HG03025 (cell line): ENCODE measurements around the gene PPP2R2C.

ENCODE experiments used
- ATAC-seq: cut with Tn5 transposase; IDR thresholded peaks from one replicate; pipeline ENCODE4 v1.9.1; 2021; ENCODE audit warnings: mild to moderate bottlenecking, moderate library complexity; ENCODE audit not compliant: unreplicated experiment, low FRiP score

Gene PPP2R2C

DNA sequence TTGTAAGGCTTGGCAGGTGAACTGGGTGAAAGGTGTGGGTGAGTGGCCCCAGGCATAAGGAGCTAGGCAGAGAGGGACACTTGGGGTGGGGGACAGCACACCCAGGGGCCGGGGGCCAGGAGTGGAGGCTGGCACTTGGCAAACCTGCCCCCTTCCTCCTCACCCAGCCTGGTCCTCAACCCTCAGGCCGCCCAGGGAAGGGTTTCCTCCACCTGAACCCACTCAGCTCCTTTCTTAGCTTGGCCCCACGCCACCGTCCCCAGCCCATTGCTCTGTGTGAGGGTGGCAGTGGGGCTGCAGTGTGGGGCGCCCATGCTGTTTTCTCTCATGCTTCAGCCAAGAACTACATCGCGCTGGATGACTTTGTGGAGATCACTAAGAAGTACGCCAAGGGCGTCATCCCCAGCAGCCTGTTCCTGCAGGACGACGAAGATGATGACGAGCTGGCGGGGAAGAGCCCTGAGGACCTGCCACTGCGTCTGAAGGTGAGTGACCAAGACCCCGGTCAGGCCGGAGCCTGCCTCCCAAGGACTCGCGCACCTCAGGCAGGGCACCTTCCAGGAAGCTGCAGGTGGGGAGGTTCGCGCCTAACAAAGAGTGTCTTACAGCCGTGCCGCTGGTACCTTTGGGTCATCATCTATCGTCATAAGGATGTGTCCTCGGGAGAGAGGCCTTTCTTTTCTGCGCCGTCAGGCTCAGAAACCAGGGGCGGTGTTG, 177.6 kb downstream of the PPP2R2C start:
- no peak for ATAC-seq

DNA sequence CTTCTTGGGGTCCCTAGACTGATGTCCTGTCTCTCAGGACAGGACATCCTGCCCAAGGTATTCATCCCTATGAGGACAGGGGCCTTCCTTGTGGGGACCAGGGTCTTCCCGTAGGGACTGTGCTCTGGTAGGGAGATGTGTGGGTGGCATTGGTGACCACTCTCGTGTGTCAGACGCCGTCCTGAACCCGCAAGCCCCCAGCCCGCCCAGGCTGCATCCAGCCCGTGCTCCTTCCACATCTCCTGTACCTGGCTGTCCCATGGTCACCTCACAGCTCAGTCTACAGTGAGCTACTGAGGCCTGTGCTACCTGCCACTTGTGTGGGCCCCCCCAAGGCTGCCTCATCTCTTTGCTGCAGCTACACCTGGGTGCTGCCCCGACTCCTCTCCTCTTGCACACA, 178.8 kb downstream of the PPP2R2C start:
- ATAC-seq = no peak

DNA sequence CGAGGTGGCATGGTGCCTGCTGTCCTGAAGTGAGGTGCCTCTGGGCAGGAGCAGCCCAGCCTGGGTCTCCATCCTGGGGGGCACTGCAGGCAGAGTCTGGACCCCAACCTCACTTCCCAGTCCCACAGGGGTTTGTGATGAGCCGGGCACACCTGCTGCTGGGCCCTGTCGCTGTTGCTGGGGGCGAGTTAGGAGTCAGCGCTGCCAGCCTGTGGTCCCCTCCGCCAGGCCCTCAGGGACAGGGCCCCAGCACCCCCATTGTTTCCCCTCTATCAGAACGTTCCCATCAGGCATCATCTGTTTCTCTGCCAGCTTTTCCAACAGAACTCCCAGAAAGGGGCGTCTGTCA, 179.3 kb downstream of the PPP2R2C start:
- ATAC-seq = no peak

DNA sequence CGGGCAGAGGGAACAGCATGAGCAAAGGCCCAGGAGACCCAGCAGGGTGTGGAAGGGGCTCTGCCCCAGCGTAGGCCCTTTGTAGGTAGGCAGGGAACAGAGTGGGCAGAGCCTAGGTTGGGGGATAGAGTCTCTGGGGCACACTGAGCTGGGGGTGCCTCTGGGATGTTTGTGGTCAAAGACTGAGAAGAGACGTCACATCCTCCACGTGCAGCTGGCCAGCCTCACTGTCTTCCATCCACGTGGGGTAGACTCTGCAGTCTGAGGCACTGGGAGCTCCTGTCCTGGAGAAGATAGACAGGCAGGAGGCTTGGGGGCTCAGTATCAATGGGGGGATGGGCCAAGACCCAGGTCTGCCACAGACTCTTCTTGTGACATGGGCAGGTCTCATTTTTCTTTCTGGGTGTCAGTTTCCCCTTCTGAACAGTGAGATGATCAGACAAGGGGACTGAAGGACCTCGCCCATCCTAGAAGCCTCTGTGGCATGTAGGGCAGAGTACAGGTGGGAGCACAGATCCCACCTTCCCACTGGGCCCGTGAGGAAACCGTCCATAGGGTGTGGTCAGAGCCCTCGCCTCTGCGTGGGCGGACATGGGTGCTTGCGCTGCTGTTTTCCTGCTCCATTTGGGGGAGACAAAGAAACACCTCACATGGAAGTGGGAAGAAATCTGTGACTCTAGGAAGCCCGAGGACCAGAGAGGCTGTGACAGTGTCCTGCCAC, 179.9 kb downstream of the PPP2R2C start:
- no peak for ATAC-seq

DNA sequence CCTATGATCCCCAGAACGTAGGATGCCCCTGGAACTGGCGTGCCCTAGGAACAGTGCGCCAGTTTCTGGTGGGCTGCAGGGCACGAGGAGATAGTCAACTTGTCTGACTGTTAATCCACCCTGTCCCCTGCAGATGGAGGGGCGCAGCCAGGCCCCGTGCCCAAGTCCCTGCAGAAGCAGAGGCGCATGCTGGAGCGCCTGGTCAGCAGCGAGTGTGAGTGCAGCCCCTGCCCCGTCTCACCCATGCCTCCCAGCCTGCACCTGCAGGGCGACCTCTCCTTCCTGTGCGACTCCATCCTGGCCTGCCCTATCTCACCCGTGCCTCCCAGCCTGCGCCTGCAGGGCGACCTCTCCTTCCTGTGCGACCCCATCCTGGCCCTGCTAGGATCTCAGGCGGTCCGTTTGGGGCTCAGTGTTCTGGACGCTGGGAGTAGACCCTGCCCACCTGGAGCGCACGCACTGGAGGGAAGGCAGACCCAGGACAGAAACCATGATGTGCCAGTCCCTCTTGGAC, 180.6 kb downstream of the PPP2R2C start:
- ATAC-seq = no peak

DNA sequence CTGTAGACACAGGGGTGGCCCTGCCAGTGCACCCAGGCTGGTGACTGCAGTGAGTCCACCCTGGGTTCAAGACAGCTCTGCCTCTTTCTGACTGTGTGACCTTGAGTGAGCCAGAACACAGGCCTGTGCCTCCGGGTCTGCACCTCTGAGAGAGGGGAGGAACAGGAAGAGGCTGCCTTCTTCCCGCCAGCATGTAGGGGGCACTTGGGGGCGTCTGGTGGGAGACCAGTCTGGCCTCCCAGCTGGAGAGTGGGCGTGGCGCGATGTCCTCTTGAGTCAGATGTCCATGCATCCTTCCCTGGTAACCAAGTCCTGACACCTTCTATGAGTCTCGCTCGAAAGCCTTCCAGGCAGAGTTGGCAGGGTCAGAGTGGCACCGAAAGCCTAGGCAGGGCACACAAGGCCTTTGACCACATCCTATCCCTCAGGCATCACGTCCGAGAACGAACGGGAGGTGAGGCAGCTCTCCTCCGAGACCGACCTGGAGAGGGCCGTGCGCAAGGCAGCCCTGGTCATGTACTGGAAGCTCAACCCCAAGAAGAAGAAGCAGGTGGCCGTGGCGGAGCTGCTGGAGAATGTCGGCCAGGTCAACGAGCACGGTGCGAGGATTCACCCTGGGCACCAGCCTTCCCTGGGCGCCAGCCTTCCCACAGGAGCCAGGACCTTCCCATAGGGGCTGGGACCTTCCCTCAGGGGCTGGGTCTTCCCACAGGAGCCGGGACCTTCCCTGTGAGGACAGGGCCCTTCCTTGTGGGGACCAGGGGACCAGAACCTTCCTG, 181.5 kb downstream of the PPP2R2C start:
- ATAC-seq = no peak

DNA sequence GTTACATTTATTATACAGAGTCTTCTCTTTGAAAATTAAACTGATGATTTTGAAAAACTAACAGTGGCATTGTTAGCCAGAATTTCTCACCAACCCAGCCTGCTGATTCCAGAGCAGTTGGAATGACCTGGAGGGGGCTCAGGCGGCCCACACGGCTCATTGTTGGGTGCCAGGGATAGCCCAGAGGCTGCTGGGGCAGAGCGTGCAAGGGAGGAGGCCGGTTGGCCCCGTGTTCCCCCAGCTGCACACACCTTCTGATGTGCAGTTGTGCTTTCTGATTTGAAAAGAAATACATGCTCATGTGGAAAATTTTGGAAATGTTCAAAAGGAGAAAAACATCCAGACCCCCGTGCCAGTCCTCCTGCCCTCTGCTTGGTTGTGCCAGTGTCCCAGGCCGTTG, 182.2 kb downstream of the PPP2R2C start:
- no peak for ATAC-seq

DNA sequence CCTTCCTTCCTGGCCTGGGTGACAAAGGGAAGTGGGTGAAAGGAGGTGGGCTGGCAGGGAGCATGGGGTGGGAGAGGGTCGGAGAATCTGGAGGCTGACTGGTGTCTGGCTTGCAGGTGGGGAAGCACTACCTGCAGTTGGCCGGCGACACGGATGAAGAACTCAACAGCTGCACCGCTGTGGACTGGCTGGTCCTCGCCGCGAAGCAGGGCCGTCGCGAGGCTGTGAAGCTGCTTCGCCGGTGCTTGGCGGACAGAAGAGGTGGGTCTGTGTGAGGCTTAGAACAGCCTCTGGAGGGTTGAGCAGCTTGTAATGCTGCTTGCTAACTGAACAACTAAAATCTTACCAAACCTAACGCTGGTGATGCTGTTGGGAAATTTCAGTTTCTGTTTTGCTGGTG, 183.5 kb downstream of the PPP2R2C start:
- ATAC-seq = no peak

DNA sequence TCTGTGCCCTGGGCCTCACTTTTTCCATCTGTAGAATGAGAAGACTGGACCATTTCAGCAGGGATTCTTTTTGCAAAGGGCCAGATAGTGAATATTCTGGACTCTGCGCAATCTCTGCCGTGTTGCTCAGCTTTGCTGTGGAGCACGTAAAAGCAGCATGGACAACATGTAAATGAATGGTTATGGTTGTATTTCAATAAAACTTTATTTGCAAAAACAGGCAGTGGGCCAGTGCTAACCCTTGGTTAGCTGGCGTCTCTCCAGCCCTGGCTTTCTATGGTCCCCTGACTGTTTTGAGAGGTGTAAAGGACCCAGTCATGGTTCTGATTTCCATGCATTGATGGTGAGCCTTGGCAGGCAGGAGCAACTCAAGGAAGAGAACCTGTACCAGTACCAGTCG, 184.1 kb downstream of the PPP2R2C start:
- ATAC-seq = no peak

DNA sequence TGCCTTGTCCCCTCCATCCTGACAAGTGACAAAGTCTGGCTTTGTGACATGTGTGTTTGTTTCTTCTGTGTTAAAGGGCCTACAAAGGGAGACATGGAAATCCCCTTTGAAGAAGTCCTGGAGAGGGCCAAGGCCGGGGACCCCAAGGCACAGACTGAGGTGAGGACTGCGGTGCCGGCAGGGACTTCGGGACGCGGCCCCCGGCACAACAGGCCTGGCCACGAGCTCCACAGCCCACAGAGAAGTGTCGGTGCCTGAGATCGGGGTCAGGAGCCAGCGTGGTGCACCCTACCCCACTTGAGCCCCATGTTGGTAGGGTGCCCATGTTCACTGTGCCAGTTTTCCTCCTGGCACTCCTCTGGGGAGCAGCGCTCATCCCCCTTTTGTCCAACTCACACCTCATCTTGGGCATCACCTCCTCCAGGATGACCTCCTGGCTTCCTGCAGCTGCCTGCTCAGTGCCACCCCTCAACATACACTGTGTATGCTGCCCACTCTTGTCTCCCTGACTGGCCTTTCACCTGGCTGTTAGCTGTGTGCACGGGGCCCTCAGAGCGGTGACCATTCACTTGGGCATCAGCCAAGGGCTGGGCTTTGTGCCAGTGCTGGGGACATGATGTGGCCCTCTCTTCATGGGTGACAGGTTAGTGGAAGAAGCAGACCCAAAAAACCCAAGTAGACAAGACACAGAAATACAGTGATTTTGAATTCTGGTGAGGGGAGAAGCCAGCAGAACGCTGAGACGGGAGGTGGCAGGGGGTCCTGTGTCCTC, 185.2 kb downstream of the PPP2R2C start:
- ATAC-seq = no peak

DNA sequence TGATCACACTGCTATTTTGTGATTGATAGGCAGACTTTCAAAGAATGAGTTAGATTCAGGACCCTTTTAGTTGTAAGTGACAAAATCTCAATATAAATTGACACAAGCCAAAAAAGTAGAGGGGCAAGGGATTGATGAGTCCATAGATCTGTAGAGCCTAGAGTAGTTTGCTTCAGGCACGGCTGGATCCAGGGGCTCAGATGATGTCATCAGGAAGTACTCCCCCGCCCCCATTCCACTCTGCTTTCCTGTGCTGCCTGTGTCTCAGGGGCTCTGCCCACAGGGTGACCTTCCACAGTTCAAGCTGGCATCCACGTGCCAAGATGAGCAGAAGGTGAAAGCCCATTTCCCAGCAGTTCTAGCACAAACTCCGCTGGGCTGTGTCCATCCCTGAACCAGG, 189.1 kb downstream of the PPP2R2C start:
- no peak for ATAC-seq

DNA sequence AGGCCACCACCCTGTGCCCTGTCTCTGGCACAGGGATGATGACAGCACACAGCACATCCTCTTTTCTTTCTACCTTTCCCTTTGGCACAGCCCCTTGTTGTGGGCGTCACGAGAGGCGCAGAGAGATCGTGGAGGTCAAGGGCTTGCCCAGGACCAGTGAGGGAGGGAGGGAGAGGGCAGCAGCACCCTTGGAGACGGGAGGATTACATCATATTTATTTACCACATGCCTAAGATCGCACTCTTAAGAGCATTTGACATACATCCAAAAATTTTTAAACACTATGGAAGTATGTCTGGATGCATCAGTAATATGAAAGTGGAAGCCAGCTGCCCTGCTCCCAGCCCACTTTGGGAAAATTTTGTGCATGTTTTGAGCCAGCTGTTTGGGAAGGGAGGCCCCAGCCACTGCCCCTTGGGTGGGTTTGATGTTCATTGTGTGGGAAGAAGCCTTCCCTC, 190.1 kb downstream of the PPP2R2C start:
- ATAC-seq = no peak

DNA sequence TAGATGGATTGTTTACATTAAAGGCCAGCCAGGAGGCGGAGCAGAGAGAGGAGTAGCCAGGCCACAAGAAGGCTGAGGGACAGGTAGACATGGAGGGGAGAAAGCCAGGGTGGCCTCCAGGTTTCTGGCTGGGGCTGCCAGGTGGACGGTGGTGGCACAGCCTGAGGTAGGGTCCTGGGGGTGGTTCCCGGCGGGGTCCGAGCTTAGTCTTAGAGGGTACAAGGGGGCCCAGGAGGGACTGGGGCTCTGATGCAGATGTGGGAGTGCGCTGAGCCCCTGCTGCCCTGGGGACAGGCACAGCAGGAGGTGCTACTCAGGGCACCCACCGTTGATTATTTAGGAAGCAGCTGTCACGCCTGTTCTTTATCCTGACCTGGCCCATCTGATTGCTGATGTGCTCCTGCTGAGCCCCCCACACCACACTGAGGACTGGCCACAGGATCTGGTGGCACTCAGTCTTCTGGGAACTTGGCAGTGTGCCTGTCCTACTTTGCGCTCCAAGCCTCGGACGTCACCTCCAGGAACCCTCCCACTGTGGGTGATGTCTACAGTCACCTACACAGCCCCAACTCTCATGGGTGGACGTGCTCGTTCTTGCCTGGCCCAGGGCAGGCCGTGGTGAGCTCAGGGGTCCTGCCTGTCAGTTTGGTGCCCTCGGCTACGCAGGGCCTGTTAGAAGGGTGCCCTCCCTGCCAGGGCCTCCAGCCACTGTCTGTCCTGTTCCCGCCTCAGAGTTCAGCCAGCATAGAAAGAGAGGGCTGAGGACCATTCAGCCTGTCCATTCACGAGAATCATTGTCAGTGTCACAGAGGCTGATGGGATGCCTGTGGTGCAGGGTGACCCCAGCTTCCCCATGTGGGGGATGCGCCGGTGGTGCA, 190.7 kb downstream of the PPP2R2C start:
- no peak for ATAC-seq

DNA sequence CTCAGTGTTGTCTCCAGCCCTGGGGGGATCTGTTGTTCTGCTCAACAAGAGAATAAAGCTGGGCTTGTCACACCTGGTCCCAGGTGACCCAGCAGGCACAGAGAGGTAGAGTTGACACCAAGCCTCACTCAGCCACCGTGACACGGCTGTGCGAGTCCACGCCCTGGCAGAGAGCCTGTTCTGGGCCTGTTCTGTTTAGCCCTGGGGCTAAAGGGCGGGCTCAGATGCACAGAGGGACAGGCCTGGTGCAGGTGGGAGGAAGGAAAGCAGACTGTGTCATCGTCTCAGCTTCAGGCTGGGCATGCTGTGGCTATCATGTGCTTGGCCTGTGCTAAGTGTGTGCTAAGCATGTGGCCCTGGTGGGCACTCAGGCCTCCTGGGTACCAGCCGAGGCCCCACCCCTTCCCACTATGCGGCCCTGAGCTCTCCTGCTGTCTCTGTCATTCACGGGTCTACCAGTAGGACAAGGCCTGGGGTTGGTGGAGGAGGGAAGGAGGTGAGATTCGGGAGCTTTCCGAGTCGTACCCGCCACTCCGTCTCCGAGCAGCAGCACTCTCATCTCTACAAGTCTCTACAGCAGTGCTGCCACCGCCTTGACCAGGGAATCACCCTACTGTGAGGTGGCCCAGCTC, 191.9 kb downstream of the PPP2R2C start:
- no peak for ATAC-seq

DNA sequence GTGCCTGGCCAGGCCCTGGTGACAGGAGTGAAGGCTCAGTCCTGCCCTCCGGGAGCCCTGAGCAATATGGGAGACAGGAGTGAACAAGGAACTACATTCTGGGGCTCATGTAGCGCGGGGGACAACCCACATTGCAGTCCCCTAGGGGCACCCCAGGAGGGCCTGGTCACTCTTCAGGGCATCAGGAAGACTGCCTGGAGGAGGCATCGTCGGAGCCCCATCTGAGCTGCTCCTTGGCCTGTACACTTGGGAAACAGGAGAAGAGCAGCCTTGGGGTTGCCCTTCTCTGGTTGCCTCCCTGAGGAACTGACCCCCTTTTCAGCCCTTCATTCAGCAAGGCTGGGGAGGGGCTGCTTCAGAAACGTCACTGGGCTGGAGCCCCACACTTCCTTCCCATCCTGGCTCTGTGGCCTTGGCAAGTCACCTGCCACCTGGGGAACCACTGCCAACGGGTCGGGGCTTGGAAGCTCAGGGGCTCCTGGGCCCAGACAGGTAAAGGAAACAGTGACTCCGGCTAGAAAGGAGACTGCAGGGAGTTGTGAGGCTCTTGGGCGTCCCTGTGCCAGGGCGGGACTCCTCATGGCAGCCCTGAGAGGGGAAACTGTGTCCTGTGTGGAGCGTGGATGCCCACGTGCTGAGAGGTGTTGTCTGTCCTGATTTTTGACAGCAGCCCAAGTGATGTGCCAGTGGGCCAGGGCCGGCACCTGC, 192.7 kb downstream of the PPP2R2C start:
- ATAC-seq = no peak

DNA sequence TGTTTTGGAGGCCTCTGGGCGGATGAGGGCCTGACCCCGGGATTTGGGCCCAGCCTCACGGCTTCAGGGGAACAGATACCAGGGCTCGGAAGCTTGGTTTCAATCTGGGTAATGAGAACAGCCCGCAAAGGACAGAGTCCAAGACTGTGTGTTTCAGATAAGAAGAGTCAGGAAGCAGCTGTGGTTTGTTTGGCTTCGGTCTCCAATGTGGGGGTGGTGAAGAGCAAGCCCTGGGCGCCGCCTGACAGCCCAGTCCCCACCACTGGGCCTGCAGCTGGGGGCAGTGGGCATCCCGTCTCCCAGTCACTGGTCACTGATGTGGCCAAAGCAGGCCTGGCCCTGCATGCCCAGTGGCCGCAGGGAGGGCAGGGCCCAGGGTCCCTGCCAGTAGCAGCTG, 193.6 kb downstream of the PPP2R2C start:
- peak; percentile 94 for ATAC-seq

DNA sequence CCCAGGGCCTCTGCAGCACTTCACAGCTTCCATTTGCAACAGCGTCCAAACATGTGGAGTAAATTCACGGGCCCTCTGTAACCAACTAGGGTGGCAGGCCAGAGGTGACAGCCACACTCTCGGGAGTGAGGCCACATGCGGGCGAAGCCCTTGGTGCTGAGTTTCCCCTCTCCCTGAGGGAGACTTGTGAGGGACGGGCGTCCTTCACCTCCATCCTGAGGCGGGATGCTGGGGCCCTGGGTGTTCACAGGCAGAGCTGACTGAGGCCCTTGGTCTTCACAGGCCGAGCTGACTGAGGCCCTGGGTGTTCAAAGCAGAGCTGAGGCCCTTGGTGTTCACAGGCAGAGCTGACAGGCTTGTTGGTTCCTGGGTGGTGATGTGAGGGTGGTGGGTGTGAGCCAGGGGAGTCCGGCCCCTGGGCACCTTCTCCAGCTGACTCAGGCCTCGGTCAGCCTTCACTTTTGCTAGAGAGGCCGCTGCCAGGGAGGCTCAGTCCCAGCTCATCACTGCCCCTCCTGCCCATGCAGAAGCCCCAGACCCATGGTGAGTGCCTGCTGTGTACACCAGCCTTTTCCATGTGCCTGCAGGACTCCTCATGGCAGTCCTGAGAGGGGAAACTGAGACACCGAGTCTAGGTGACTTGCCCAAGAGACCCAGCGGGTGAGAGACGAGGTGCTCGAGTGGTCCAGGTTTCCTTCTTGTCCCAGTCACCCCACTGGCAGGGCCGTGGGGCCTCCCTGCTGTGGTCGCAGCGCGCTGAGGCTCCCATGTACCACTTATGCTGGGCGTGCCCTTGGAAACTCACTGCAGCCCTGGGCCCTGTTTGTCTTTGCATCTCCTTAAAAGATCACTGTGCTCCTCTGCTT, 194.2 kb downstream of the PPP2R2C start:
- no peak for ATAC-seq
